GM12878 (cell line): ENCODE measurements around the gene MBTPS2. TPM values are rescaled to one million over a fixed set of nuclear protein-coding genes. Genes with fewer than 3 reads are reported as not detected.

ENCODE experiments used
- ATAC-seq: fragments of 200-7000 bp; cut with Tn5 transposase; 3 replicates; pipeline ENCODE4 v1.9.1; 2020; ENCODE audit warnings: mild to moderate bottlenecking, moderate library complexity
- BruUV-seq: library from RNA; stranded (reverse); fragments of 400-500 nt; replicated peaks from 2 replicates; lab custom pipeline; 2021; lab: Mats Ljungman, UMichigan
- CTCF ChIA-PET: fragments of 300-600 bp; sonication (Branson Sonifier 250); formaldehyde crosslinking; extraction: SDS; loops from one replicate; lab custom pipeline; 2021; ENCODE audit warnings: inconsistent platforms; lab: Yijun Ruan, JAX
- POLR2A ChIA-PET: fragments of 350-600 bp; formaldehyde crosslinking; extraction: SDS; loops from one replicate; lab custom pipeline; 2021; ENCODE audit warnings: inconsistent platforms; lab: Charles Lee
- RAD21 ChIA-PET: fragments of 300-600 bp; sonication (Branson Sonifier 250); formaldehyde crosslinking; loops from one replicate; lab custom pipeline; 2023; ENCODE audit warnings: antibody characterized with exemption; ENCODE audit not compliant: unreplicated experiment; lab: Charles Lee
- SMC1A ChIA-PET: fragments of 300-600 bp; sonication (Branson Sonifier 250); formaldehyde crosslinking; loops from one replicate; lab custom pipeline; 2023; ENCODE audit not compliant: unreplicated experiment, uncharacterized antibody; lab: Charles Lee
- DNase-seq: peaks from one replicate; pipeline ENCODE4 v3.0.0-alpha.2; 2011; ENCODE audit warnings: low read depth, low spot score
- FAIRE-seq: peaks from 3 replicates; lab custom pipeline; 2011; peaks lifted over from hg19 to GRCh38; lab: Jason Lieb, UNC
- H2AFZ ChIP-seq: 2 replicates; pipeline ENCODE4 v1.6.0; 2011; ENCODE audit warnings: low read depth, low read length, control low read depth; ENCODE audit not compliant: control insufficient read depth
- H3K27ac ChIP-seq: 2 replicates; pipeline ENCODE4 v1.5.1; 2011; ENCODE audit warnings: control low read depth; ENCODE audit not compliant: control insufficient read depth, insufficient read depth
- H3K27me3 ChIP-seq, 2 experiments: replicated peaks in 1 of 2; 2 replicates each; pipeline versions ENCODE4 v1.6.0 to v1.6.1; 2011; ENCODE audit warnings: low read length in 1 of 2; ENCODE audit not compliant: control insufficient read depth in 2 of 2, insufficient read depth in 2 of 2
- H3K36me3 ChIP-seq, 2 experiments: 2 replicates each; pipeline ENCODE4 v1.5.1; 2011; ENCODE audit warnings: low read length in 1 of 2; ENCODE audit not compliant: control insufficient read depth in 2 of 2, insufficient read depth in 2 of 2
- H3K4me1 ChIP-seq: 2 replicates; pipeline ENCODE4 v1.6.1; 2011; ENCODE audit warnings: mild to moderate bottlenecking, low read length, moderate library complexity, mixed read lengths; ENCODE audit not compliant: control insufficient read depth, insufficient read depth
- H3K4me2 ChIP-seq: 2 replicates; pipeline ENCODE4 v1.6.0; 2011; ENCODE audit warnings: control low read depth; ENCODE audit not compliant: control insufficient read depth, insufficient read depth
- H3K4me3 ChIP-seq: fragments of 200-600 bp; sonication (generic); 2 replicates; pipeline ENCODE4 v1.5.1; 2016
- H3K79me2 ChIP-seq: 2 replicates; pipeline ENCODE4 v1.6.0; 2011; ENCODE audit warnings: low read length; ENCODE audit not compliant: control insufficient read depth, insufficient read depth
- H3K9ac ChIP-seq: 2 replicates; pipeline ENCODE4 v1.8.0; 2011; ENCODE audit warnings: low read length, control low read depth, mixed read lengths; ENCODE audit not compliant: control insufficient read depth, insufficient read depth
- H3K9me3 ChIP-seq: replicated peaks from 3 replicates; pipeline ENCODE4 v1.5.1; 2011; ENCODE audit warnings: mild to moderate bottlenecking, low read length; ENCODE audit not compliant: control insufficient read depth, insufficient read depth
- H4K20me1 ChIP-seq: 2 replicates; pipeline ENCODE4 v1.6.0; 2011; ENCODE audit not compliant: control insufficient read depth, insufficient read depth
- RUNX3 ChIP-seq: IDR thresholded peaks from 2 replicates; pipeline ENCODE4 v1.6.1; 2012; ENCODE audit warnings: low read length, inconsistent platforms
- WGBS: methylation state at CpG from one replicate; pipeline ENCODE4 v1.1.6; 2016; ENCODE audit warnings: low lambda C conversion rate; ENCODE audit not compliant: insufficient replicate concordance, insufficient coverage; ENCODE audit errors: missing lambda C conversion rate; 5-methylcytosine and 5-hydroxymethylcytosine counted together
- in situ Hi-C: fragments of 300-500 bp; cut with MboI; formaldehyde crosslinking; loops from 9 replicates; pipeline ENCODE4 v1.14.3; 2018; ENCODE audit warnings: mixed read lengths
- intact Hi-C: fragments of 100-400 bp; cut with micrococcal nuclease; formaldehyde crosslinking; loops from one replicate; pipeline ENCODE4 v1.14.2; 2022; ENCODE audit not compliant: unreplicated experiment
- polyA plus RNA-seq, 11 experiments: library from polyadenylated mRNA; depleted of rRNA in 4 of 11; unstranded in 6 of 11; stranded (reverse) in 5 of 11; fragments of >200 nt; fragmentation: Nextera tagmentation in 4 of 11; fragmentation: Illumina TruSeq in 1 of 11; extraction: Ambion mirVana in 4 of 11; extraction: Trizol in 1 of 11; gene quantifications; 1 replicate in 1 of 11; 2 replicates in 10 of 11; pipeline versions ENCODE4 v1.2.1 to v1.2.3, GENCODE V29; 2011 to 2016; ENCODE audit warnings: inconsistent platforms in 2 of 11, missing spikeins in 2 of 11, low read depth in 1 of 11
- small RNA-seq: library from RNA; depleted of rRNA; stranded (forward); fragments of <200 nt; gene quantifications from one replicate; pipeline ENCODE3, GENCODE V24; 2014
- total RNA-seq, 4 experiments: library from RNA; depleted of rRNA in 3 of 4; stranded (reverse); fragments of >200 nt in 3 of 4; fragmentation: Illumina TruSeq in 1 of 4; extraction: Trizol in 1 of 4; gene quantifications; 2 replicates each; pipeline versions ENCODE4 v1.2.1 to v1.2.3, GENCODE V29; 2013 to 2021

The MBTPS2 gene
- total and polyA plus RNA-seq, 10 of the 15 experiments (the other 5 are each of a cell fraction or from before 2014, with no cell fraction given): 2.6 to 11.0 (median 8.0) TPM

- ATAC-seq: no peak
- in situ Hi-C loops: no loop called here
- CTCF ChIA-PET: interaction anchor here (0.6 to 1.5 kb wide), 3 partner anchors 12 to 110 kb away, joined by 3 to 5 read pairs (median 3); no protein-coding TSS in a partner anchor
Measured at GRCh38 chrX:21934414-21934813, 95.0 kb downstream of the MBTPS2 start.

More at GRCh38 chrX:21934414-21934813, 95.0 kb downstream of the MBTPS2 start:
- Histone ChIP-seq H3K79me2 (no peaks in the 10 kb centered on the region), H3K9me3 (no peaks in the 10 kb centered on the region), H2AFZ (no peak overlapping the region), H3K4me2 (no peak overlapping the region), H3K4me1 (no peaks in the 10 kb centered on the region), H3K9ac (no peak overlapping the region), H3K36me3 (no peaks in the 10 kb centered on the region), H3K27me3 (no peaks in the 10 kb centered on the region), H3K4me3 (no peak overlapping the region), H4K20me1 (no peaks in the 10 kb centered on the region), H3K27ac (no peak overlapping the region)
- 52% methylated on average over 3 of the region's 3 CpGs for WGBS
- intact Hi-C loops: no loop called here
- POLR2A ChIA-PET: no interaction called here
- FAIRE-seq (no peak), DNase-seq (no peak)
- TF ChIP-seq RUNX3: no peak
- BruUV-seq: no TSS peak
- RAD21 ChIA-PET: interaction anchor here (1.0 kb wide), 1 partner anchor 51 kb away, joined by 3 read pairs; no protein-coding TSS in a partner anchor
- SMC1A ChIA-PET: interaction anchor here (0.6 kb wide), 1 partner anchor 51 kb away, joined by 3 read pairs; no protein-coding TSS in a partner anchor

Small RNA genes lying within 50 kb of the gene (small RNA-seq; reads per million reads assigned to genes)
- not detected for gene U73479.1

Other genes starting within 250 kb of the MBTPS2 start
- not detected in 2 replicates for gene KLHL34, start 181.3 kb upstream of the MBTPS2 start, total RNA-seq (2014; rRNA removed)
- gene KLHL34, start 181.3 kb upstream of the MBTPS2 start, total RNA-seq (2014; rRNA removed; fragmentation: Illumina TruSeq; extraction: Trizol): not detected in 2 replicates
- gene KLHL34, start 181.3 kb upstream of the MBTPS2 start, total RNA-seq (2021): not detected in 2 replicates
- gene KLHL34, start 181.3 kb upstream of the MBTPS2 start, polyA plus RNA-seq (2011; rRNA removed): not detected in 2 replicates
- gene KLHL34, start 181.3 kb upstream of the MBTPS2 start, polyA plus RNA-seq (2014; fragmentation: Illumina TruSeq; extraction: Trizol): not detected in 2 replicates
- gene KLHL34, start 181.3 kb upstream of the MBTPS2 start, polyA plus RNA-seq (2014; fragmentation: Nextera tagmentation; extraction: Ambion mirVana): not detected
- gene KLHL34, start 181.3 kb upstream of the MBTPS2 start, polyA plus RNA-seq (2014; rRNA removed): not detected in 2 replicates
- not detected for gene KLHL34, start 181.3 kb upstream of the MBTPS2 start, polyA plus RNA-seq (2016; fragmentation: Nextera tagmentation; extraction: Ambion mirVana)
- gene SMPX, start 81.5 kb upstream of the MBTPS2 start, total RNA-seq (2014; rRNA removed): not detected in 2 replicates
- gene SMPX, start 81.5 kb upstream of the MBTPS2 start, total RNA-seq (2014; rRNA removed; fragmentation: Illumina TruSeq; extraction: Trizol): not detected in 2 replicates
- not detected in 2 replicates for gene SMPX, start 81.5 kb upstream of the MBTPS2 start, total RNA-seq (2021)
- gene SMPX, start 81.5 kb upstream of the MBTPS2 start, polyA plus RNA-seq (2011; rRNA removed): 0.08 TPM in 1 of 2 replicates, not detected in the other
- not detected in 2 replicates for gene SMPX, start 81.5 kb upstream of the MBTPS2 start, polyA plus RNA-seq (2014; fragmentation: Illumina TruSeq; extraction: Trizol)
- not detected for gene SMPX, start 81.5 kb upstream of the MBTPS2 start, polyA plus RNA-seq (2014; fragmentation: Nextera tagmentation; extraction: Ambion mirVana)
- gene SMPX, start 81.5 kb upstream of the MBTPS2 start, polyA plus RNA-seq (2014; rRNA removed): 0.09 TPM in 1 of 2 replicates, not detected in the other
- not detected for gene SMPX, start 81.5 kb upstream of the MBTPS2 start, polyA plus RNA-seq (2016; fragmentation: Nextera tagmentation; extraction: Ambion mirVana)
- 1.0 and 1.1 TPM in 2 replicates for gene YY2, start 16.4 kb downstream of the MBTPS2 start, total RNA-seq (2014; rRNA removed)
- 0.54 and 0.92 TPM in 2 replicates for gene YY2, start 16.4 kb downstream of the MBTPS2 start, total RNA-seq (2014; rRNA removed; fragmentation: Illumina TruSeq; extraction: Trizol)
- gene YY2, start 16.4 kb downstream of the MBTPS2 start, total RNA-seq (2021): 0.96 and 1.1 TPM in 2 replicates
- gene YY2, start 16.4 kb downstream of the MBTPS2 start, polyA plus RNA-seq (2011; rRNA removed): 0.65 and 0.73 TPM in 2 replicates
- 0.84 and 0.98 TPM in 2 replicates for gene YY2, start 16.4 kb downstream of the MBTPS2 start, polyA plus RNA-seq (2014; fragmentation: Illumina TruSeq; extraction: Trizol)
- gene YY2, start 16.4 kb downstream of the MBTPS2 start, polyA plus RNA-seq (2014; fragmentation: Nextera tagmentation; extraction: Ambion mirVana): under 1 TPM; 0.31 to 0.40 TPM
- gene YY2, start 16.4 kb downstream of the MBTPS2 start, polyA plus RNA-seq (2014; rRNA removed): 0.46 and 0.84 TPM in 2 replicates
- gene YY2, start 16.4 kb downstream of the MBTPS2 start, polyA plus RNA-seq (2016; fragmentation: Nextera tagmentation; extraction: Ambion mirVana): 1 to 10 TPM in 1 of 2 experiments, under 1 TPM in 1; 0.83 to 1.2 TPM
- 115 and 118 TPM in 2 replicates for gene SMS, start 101.1 kb downstream of the MBTPS2 start, total RNA-seq (2014; rRNA removed)
- gene SMS, start 101.1 kb downstream of the MBTPS2 start, total RNA-seq (2014; rRNA removed; fragmentation: Illumina TruSeq; extraction: Trizol): 138 and 140 TPM in 2 replicates
- gene SMS, start 101.1 kb downstream of the MBTPS2 start, total RNA-seq (2021): 113 and 114 TPM in 2 replicates
- 75.4 and 123 TPM in 2 replicates for gene SMS, start 101.1 kb downstream of the MBTPS2 start, polyA plus RNA-seq (2011; rRNA removed)
- 138 and 169 TPM in 2 replicates for gene SMS, start 101.1 kb downstream of the MBTPS2 start, polyA plus RNA-seq (2014; fragmentation: Illumina TruSeq; extraction: Trizol)
- gene SMS, start 101.1 kb downstream of the MBTPS2 start, polyA plus RNA-seq (2014; fragmentation: Nextera tagmentation; extraction: Ambion mirVana): 10 to 100 TPM; 55.8 to 87.2 TPM
- 82.8 and 91.8 TPM in 2 replicates for gene SMS, start 101.1 kb downstream of the MBTPS2 start, polyA plus RNA-seq (2014; rRNA removed)
- gene SMS, start 101.1 kb downstream of the MBTPS2 start, polyA plus RNA-seq (2016; fragmentation: Nextera tagmentation; extraction: Ambion mirVana): 100 to 1,000 TPM; 155 to 156 TPM
- 1.0 and 1.1 TPM in 2 replicates for gene PHEX, start 192.7 kb downstream of the MBTPS2 start, total RNA-seq (2014; rRNA removed)
- gene PHEX, start 192.7 kb downstream of the MBTPS2 start, total RNA-seq (2014; rRNA removed; fragmentation: Illumina TruSeq; extraction: Trizol): 0.85 and 0.88 TPM in 2 replicates
- gene PHEX, start 192.7 kb downstream of the MBTPS2 start, total RNA-seq (2021): 0.56 TPM in 2 replicates
- gene PHEX, start 192.7 kb downstream of the MBTPS2 start, polyA plus RNA-seq (2011; rRNA removed): 97.2 and 103 TPM in 2 replicates
- 0.46 and 0.73 TPM in 2 replicates for gene PHEX, start 192.7 kb downstream of the MBTPS2 start, polyA plus RNA-seq (2014; fragmentation: Illumina TruSeq; extraction: Trizol)
- under 1 TPM; 0.33 to 0.53 TPM for gene PHEX, start 192.7 kb downstream of the MBTPS2 start, polyA plus RNA-seq (2014; fragmentation: Nextera tagmentation; extraction: Ambion mirVana)
- 0.24 and 0.63 TPM in 2 replicates for gene PHEX, start 192.7 kb downstream of the MBTPS2 start, polyA plus RNA-seq (2014; rRNA removed)
- gene PHEX, start 192.7 kb downstream of the MBTPS2 start, polyA plus RNA-seq (2016; fragmentation: Nextera tagmentation; extraction: Ambion mirVana): under 1 TPM; 0.12 to 0.14 TPM